Ishikawa (cell line): ENCODE measurements around the gene ARHGEF3.

Experiments used
- EGR1 ChIP-seq: IDR thresholded peaks from 2 replicates; pipeline ENCODE4 v1.6.1; 2012
- YY1 ChIP-seq: IDR thresholded peaks from 2 replicates; pipeline ENCODE4 v1.6.1; 2012; ENCODE audit warnings: low read depth

- TF ChIP-seq EGR1, result no peak
- TF ChIP-seq YY1, result no peak
Measured at GRCh38 chr3:56769116-56769707, 32.5 kb downstream of the ARHGEF3 start.
